Measurements from ENCODE around the gene CYP3A7. TPM values are rescaled to one million over a fixed set of nuclear protein-coding genes. Genes with fewer than 3 reads are reported as not detected.

Gene CYP3A7
- not detected in 2 replicates for total RNA-seq (2014; rRNA removed)
- not detected for Bru-seq, nascent RNA
- percentile 32 among the genes with signal in this experiment for BruChase-seq, experiment 1, labeled RNA remaining after a 6-hour chase
- BruChase-seq, experiment 2, labeled RNA remaining after a 2-hour chase: percentile 16 among the genes with signal in this experiment
- long read RNA-seq: 0 reads

- POLR2A ChIA-PET (ENCODE audit: unreplicated experiment): no interaction called here
- Histone ChIP-seq H3K79me2 (ENCODE audit: low read length) (no peaks in the 10 kb centered on the region), H3K4me2 (ENCODE audit: low read length) (no peak within 1 kb of the TSS), H2AFZ (ENCODE audit: low read length) (no peak within 1 kb of the TSS), H4K20me1 (ENCODE audit: low read length) (no peaks in the 10 kb centered on the region), H3K27ac (ENCODE audit: low read length) (no peak within 1 kb of the TSS), H3K4me1 (ENCODE audit: insufficient read depth, low read length) (no peaks in the 10 kb centered on the region), H3K36me3 (ENCODE audit: low read depth, low read length) (no peaks in the 10 kb centered on the region), H3K9me2 (replicated peaks; ENCODE audit: low read length) (no peaks in the 10 kb centered on the region), H3F3A (ENCODE audit: low read length, unreplicated experiment) (no peaks in the 10 kb centered on the region), H3K4me3 (ENCODE audit: low read length) (no peak within 1 kb of the TSS), H3K27me3 (ENCODE audit: low read length) (no peaks in the 10 kb centered on the region), H3K9ac (ENCODE audit: low read length) (no peak within 1 kb of the TSS), H3K9me3 (ENCODE audit: low read length) (no peaks in the 10 kb centered on the region)
- ATAC-seq (no peak), DNase-seq (no peak)
- BruUV-seq (replicated peaks): no TSS peak
- intact Hi-C loops (cut with micrococcal nuclease): no loop called here
- CTCF ChIA-PET: interaction anchor here (0.7 kb wide), 1 partner anchor 1155 kb away, joined by 3 read pairs; the partner anchor contains the start of gene UFSP1
- TF ChIP-seq EZH2phosphoT487 (IDR thresholded peaks at IDR 0.05; ENCODE audit: borderline replicate concordance, low read length) (no peak), EZH2 (IDR thresholded peaks at IDR 0.05; ENCODE audit: low read length, unreplicated experiment) (no peak), CTCF (conservative IDR thresholded peaks at IDR 0.05; ENCODE audit: low read depth, low read length) (no peak)
Observed at GRCh38 chr7:99734987-99735386, at the start of gene CYP3A7. CYP3A7 (minus strand) TSS chr7:99735196; CDS start chr7:99735093, 103 bp downstream.

- no peaks in the 10 kb centered on the region for H3K79me2 ChIP-seq (ENCODE audit: low read length)
- H3K36me3 ChIP-seq (ENCODE audit: low read depth, low read length): no peaks in the 10 kb centered on the region
- no peak within 1 kb of the TSS for H3K9ac ChIP-seq (ENCODE audit: low read length)
- ChIA-PET CTCF (no interaction called here), POLR2A (ENCODE audit: unreplicated experiment) (no interaction called here)
- no TSS peak for BruUV-seq (replicated peaks)
- intact Hi-C loops (cut with micrococcal nuclease): no loop called here
- no peaks in the 10 kb centered on the region for H3K9me2 ChIP-seq (replicated peaks; ENCODE audit: low read length)
- DNase-seq: no peak
- no peak within 1 kb of the TSS for H3K4me2 ChIP-seq (ENCODE audit: low read length)
- H3K9me3 ChIP-seq (ENCODE audit: low read length): no peaks in the 10 kb centered on the region
- no peak for ATAC-seq
- H2AFZ ChIP-seq (ENCODE audit: low read length): no peak within 1 kb of the TSS
- H4K20me1 ChIP-seq (ENCODE audit: low read length): no peaks in the 10 kb centered on the region
- H3F3A ChIP-seq (ENCODE audit: low read length, unreplicated experiment): no peaks in the 10 kb centered on the region
- H3K4me1 ChIP-seq (ENCODE audit: insufficient read depth, low read length): no peaks in the 10 kb centered on the region
- TF ChIP-seq EZH2phosphoT487 (IDR thresholded peaks at IDR 0.05; ENCODE audit: borderline replicate concordance, low read length) (no peak), EZH2 (IDR thresholded peaks at IDR 0.05; ENCODE audit: low read length, unreplicated experiment) (no peak), CTCF (conservative IDR thresholded peaks at IDR 0.05; ENCODE audit: low read depth, low read length) (no peak)
- H3K4me3 ChIP-seq (ENCODE audit: low read length): no peak within 1 kb of the TSS
- no peak within 1 kb of the TSS for H3K27ac ChIP-seq (ENCODE audit: low read length)
- peaks cover 8% of the 10 kb centered on the region; the same call in 1 of the 2 replicates for H3K27me3 ChIP-seq (ENCODE audit: low read length)
Observed at GRCh38 chr7:99784007-99784406, 49.0 kb upstream of the CYP3A7 start, which contains the start of gene CYP3A4. CYP3A4 (minus strand) TSS chr7:99784184; CDS start chr7:99784081, 103 bp downstream.

All from PC-3 (cell line).